Fibroblast of skin of abdomen (primary cell): ENCODE results near the gene PRRT1B.

Source experiments
- DNase-seq: peaks from one replicate; pipeline ENCODE4 v3.0.0-alpha.2; 2013

The PRRT1B gene

GRCh38 chr9:131597246-131597645 is 51.9 kb downstream of the PRRT1B start:
- DNase-seq: no peak

- DNase-seq: no peak
These were observed 52.8 kb downstream of the PRRT1B start for GRCh38 chr9:131598121-131598520.

GRCh38 chr9:131601683-131602181 is 56.4 kb downstream of the PRRT1B start:
- no peak for DNase-seq

GRCh38 chr9:131603199-131603598 is 57.9 kb downstream of the PRRT1B start:
- DNase-seq: no peak

GRCh38 chr9:131603711-131604439 is 58.6 kb downstream of the PRRT1B start:
- no peak for DNase-seq

GRCh38 chr9:131605770-131606590 is 60.7 kb downstream of the PRRT1B start:
- no peak for DNase-seq

GRCh38 chr9:131606896-131607567 is 61.7 kb downstream of the PRRT1B start:
- DNase-seq: no peak

GRCh38 chr9:131607591-131607990 is 62.3 kb downstream of the PRRT1B start:
- no peak for DNase-seq

- peak; percentile 92 for DNase-seq
These were observed 63.2 kb downstream of the PRRT1B start for GRCh38 chr9:131608493-131609037.
